CD4-positive, alpha-beta T cell treated with Interleukin-10 for 1 hour (primary cell): ENCODE data around the gene C20orf141.
"Not testable (repeated sequence)": the region's sequence is repeated elsewhere in the genome, so short reads cannot be mapped to it uniquely, and the experiment has no call there.

Experiments
- DNase-seq: peaks from one replicate; pipeline ENCODE4 v3.0.0-alpha.2; 2020

Gene C20orf141

DNA sequence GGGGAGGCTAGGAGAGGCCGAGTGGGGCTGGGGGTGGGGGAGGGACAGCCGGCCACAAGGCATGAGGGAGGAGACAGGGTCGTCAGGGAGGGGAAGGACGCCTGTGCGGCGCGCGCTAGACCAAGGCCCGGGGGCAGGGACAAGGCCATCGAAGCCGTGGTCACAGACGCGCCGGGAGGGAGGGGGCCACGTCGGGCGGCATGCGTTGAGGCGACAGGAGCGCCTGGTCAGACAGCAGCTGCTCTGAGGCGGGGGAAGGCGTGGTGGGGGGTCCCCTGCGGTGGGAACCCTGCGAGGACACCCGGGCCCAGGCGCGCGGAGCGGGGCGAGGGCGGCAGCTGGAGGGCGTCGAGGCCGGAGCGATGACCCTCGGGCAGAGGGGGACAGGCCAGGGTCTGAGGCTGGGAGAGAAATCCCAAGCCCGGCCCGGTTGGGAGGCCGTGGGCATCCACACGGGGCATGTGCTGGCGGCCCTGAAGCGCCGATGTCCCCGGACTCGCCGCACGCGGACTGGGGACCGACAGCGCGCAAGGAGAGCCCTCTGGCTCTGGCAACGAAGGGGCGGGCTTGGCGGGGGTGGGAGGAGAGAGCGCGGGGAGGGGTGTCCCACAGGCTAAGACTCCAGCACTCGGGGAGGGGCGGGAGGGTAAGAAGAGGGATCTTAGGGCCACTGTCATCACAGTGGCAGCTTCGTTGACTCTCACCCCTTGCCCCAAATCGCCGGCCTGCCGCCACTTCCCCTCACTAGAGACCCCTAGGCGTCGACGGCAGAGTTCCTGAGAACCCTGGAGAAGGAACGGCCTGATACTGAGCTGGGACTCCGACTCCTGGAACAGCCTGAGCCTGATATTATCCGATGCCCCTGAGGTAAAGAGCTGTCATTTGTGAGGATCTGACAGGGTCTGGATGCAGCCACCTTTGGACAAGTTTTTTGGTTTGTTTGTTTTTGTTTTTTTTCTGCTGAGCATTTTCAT, 6.4 kb downstream of the C20orf141 start:
- DNase-seq, result no peak

DNA sequence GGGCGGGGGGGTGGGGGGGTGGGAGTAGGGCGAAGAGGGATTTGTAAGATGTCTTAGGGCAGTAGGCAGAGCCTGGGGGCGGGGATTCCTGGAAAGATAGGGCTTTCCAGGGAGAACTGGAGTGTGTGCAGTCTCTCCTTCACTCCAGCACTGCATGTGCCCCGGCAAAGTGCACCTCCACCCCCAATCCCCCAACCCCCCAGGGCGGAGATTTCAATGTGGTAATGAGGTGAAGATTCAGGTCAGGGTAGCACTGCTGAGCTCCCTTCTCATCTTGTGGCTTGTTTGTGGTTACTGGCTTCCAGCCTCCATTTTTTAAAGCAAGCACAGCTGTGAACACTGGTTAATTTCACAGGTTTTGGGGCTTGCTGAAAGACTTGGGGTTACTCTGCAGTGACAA, 7.3 kb downstream of the C20orf141 start:
- peak; percentile 64 for DNase-seq

DNA sequence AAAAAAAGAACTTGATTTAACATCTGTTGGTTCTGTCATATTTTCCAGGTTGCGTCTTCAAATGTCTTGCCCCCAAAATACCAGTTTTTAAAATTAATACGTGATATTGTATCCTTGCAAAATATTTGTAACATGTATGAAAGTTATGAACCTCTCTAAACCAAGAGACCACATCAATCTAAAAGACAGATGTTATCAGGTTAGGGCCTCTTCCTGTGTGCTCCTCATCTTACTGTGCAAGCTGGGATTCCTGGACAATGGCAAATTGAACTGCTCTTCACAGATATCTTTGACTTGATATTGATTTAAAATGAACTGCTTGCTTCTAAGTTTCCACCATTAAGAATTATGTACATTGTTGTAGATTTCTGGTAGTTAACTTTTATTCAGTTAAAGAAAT, 11.0 kb downstream of the C20orf141 start:
- DNase-seq, result no peak

DNA sequence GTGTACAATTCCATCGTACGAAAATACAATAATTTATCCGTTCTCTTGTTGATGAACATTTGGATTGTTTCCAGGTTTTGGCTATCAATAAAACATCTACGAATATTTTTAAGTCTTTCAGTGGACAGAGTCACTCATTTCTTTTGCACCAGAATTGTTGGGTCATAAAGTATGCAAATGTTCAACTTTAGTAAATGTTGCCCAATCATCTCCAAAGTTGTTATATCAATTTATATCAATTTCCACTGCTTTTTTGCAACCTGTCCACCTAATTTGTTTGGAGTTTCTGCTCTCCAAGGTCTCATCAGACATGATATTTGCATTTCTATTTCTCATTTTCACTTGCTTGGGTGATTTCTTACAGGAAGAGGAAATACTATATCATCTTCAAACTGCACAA, 11.9 kb downstream of the C20orf141 start:
- no peak for DNase-seq

DNA sequence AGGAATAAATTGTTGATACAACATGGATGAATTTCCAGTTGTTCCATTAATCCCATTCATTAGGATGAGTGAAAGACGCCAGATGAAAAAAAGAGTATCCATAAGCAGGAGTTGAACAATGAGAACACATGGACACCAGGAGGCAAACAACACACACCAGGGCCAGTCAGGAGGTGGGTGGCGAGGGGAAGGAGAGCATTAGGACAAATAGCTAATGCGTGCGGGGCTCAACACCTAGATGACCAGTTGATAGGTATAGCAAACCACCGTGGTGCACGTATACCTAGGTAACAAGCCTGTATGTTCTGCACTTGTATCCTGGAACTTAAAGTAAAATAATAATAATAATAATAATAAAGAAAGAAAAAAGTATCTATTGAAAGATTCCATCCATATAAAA, 14.6 kb downstream of the C20orf141 start:
- DNase-seq, result no peak

DNA sequence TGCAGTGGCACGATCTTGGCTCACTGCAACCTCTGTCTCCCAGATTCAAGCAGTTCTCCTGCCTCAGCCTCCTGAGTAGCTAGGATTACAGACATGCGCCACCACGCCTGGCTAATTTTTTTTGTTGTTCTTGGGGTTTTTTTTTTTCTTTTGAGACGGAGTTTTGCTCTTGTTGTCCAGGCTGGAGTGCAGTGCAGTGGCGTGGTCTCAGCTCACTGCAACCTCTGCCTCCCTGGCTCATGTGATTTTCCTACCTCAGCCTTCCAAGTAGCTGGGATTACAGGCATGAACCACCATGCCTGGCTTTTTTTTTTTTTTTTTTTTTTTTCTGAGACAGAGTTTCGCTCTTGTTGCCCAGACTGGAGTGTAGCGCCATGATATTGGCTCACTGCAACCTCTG, 16.4 kb downstream of the C20orf141 start:
- not testable (repeated sequence) for DNase-seq

DNA sequence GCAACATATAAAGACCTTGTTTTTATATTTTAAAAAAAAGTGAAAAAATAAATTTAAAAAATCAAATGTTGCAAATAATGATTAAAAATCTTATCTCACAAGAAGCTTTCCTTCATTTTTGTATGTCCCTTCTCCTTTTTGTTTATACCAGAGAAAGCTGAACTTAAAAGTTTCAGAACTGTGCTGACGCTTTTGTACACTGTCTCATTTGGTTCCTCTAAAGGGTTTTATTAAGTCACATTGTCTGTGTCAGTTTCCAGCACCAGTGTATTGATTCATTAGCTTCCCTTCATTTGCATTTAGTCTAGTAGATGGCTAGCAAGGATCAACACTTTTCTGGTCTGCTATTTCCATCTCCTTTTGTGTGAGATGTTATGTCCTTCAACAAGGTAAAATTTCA, 19.0 kb downstream of the C20orf141 start:
- DNase-seq, result no peak

DNA sequence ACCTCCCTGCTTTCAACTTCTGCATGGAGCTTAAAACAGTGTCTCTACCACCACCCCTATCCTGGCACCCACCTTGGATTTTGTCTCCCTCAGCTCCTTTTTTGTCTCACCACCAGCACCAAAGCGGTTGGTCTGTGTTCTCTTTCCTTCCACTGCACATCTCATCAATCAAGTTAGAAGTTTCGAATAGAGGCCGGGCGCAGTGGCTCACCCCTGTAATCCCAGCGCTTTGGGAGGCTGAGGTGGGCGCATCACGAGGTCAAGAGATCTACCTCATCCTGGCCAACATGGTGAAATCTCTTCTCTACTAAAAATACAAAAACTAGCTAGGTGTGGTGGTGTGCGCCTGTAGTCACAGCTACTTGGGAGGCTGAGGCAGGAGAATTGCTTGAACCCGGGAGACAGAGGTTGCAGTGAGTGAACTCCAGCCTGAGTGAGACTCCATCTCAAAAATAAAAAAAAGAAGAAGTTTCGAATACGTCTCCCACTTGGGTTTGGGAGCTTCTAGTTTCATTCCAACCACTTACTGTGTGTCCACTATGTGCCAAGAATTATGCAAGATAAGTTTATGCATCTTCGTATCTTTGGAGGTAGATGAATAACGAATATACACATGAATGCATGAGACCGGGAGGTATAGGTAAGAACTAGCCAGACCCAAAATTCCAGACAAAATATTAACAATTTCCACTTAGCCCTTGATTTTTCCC, 19.8 kb downstream of the C20orf141 start:
- DNase-seq, result no peak

DNA sequence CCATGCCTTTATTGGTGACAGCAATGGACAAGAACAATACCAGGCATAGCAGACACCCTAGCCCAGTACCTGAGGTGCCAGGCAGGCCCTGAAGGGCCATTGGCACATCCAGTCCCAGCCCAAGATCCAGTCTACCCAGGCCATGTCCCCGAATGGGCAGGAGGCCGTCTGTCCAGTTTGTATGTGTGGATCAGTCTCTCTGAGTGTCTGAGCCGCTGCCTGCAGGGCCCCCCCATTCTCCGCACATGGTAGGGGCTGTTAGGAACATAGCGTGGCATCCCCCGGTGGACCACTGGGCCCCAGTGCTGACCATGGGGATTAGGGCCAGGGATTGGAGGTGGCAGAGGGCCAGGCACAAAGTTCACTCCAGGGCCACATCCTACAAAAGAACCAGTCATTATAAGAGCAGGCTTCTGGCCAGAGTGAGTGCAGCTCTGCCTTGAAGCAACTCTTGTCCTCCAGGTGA, 20.6 kb downstream of the C20orf141 start:
- no peak for DNase-seq

DNA sequence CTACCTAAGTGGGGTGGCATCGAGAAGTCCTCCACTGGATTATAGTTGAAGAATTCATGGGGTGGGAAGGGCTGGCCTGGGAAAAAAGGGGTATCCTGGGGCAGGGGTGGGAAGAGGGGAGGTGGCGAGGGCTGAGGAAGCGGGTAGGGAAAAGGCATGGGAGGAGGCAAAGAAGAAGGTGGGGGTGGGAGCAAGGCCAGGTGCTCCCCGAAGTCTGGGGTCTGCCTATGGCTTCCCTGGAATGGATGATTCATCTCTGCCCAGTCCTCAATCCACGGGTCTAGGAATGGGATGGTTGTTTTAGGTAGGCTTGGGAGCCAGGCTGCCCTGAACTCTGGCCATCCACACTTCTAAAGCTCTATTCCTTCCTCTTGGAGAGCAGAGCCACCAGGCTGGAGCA, 21.2 kb downstream of the C20orf141 start:
- no peak for DNase-seq

DNA sequence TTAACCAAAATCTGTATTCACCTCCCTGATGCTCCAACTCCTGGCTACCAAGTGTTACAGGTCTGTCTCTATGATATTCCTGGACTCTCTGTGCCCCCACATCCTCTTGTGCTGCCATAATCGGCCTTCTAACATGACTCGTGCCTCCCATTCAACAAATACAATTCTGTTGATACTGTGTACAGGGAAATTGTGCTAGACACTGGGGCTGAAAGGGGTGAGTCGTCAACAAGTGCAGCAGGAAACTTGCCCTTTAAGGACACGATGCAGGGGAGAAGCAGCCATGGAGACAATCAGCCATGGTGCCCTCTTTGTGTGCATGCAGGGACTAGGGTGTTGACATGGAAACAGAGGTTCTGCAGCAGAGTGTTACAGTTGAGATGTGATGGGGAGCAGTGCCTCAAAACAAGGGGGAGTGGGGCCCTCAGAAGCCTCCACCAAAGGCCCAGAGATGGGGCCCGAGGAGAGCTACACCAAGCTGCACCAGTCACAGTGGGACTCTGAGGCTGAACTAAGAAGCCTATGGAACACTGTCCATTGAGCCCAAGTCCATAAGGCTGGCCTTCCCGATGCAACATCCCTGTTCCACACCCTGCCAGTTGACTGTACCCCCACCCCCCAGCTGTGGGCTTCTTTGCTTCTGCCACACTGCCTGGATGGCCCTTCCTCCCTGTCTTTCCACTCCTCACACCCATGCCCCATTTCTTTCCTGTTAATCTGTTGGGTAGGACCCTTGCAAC, 22.6 kb downstream of the C20orf141 start:
- no peak for DNase-seq

DNA sequence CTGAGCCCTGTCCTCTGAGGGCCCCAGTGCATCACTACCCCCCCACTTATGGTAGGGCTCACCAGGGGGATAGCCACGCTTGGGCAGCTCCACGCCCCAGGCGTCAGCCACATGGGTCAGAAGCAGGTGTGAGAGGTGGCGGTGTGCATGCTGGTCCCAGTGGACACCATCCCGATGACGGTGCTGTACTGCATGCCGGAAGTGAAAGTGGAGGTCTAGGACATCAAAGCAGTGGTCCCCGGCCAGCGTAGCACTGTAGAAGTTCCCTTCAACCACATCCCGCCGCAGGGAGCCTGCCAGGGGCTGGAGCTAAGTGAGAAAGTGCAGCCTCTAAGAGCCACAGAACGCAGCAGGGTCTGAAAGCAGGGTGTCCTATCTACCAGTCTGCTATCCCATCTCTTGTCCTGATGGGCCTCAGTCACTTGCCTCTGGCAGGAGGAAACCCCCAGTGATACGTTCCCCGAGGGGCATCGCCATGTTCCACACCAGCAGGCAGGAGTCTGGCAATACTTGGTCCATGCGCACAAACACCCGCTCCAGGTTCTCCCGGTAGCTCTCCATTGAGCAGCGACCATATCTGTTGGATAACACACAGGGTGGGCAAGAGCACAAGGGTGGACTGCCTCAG, 23.5 kb downstream of the C20orf141 start:
- DNase-seq, result no peak

DNA sequence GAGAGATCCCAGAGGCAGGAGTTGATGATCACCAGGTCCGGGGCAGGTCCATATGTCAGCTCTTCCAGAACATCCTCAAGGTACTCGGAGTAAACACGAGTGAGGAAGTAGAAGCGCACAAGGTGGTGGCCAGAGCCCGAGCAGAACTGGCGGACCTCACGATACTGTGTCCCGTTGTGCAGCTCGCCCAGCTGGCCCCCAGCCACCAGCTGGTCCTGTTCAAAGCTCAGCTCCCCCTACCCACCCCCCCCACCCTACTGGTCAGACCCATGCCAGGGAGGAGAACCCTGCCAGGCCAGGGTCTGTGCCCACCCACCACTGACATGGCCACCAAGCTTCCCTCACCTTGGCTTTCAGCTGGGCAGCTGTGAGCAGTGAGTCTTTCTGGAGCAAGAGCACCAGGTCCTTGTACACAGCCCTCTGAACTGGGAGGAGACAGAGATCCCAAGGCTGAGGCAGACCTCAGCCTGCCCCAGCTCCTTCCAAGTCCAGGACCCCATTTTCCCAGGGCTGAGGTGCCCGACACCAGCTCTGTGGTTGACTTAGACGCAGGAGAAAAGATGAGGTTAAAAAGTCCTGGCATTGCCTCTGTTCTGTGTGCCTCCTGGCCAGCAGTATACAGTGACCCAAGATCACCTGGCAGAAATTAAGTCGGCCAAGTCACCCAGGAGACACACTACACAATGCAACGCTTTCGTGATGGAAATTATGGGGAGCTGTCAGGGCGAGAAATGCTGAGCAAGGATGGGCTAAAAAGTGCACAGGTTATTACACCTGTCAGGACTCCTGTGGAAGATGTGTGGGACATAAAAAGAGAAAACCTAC, 24.3 kb downstream of the C20orf141 start:
- no peak for DNase-seq

DNA sequence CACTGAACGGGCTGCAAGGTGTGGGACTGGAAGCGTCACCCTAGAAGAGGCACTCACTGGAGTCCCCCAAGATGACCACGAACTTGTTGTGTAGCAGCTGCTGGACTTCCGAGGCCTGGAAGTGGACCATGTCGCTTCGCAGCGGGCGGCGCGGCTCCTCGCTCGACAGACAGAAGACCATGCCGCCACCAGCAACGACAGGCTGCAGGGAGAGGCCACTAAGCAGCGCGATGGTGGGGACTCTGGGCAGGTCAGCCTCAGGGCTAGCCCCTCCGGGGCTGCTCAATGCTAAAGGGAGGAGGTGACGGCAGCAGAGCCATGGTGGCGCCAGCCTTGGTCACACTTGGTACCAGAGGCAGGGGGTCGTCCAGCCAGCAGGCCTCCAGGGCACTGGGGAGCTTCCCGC, 24.9 kb downstream of the C20orf141 start:
- no peak for DNase-seq

DNA sequence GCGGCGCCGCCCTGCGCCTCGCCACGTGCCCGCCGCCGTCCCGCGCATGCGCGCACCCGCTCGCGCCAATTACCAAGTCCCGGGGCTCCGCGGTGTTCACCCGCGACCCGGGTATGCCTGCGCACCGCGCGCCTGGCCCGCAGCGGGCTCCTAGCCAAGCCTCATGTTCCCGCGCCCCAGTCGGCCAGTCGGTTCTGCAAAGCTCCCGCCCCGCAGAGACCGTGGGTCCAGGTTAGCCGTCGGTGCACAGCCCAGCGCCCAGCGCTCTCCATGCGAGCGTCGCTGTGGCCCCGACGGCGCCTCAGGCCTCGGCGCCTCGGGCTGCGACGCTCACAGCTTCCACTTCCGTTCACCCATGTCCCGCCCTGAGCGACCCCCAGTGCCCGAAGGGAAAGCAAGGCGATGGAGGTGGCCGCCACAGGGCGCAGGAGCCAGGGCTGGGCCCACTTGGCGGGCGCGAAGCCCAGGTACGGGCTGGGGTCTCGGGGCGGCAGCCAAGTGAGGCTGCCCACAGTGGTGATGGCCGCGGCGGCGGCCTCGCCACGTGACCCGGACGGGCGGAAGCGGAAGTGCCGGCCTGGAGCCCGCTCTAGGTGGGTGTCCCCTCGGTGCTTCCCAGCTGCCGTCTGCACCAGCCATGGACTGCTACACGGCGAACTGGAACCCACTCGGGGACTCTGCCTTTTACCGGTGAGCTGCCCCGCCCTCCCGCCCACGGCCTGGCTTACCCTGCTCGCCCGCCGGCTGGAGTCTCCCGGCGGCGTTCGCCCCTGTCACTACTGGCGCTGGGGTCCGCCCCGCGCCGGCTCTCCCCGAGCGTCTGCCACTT, 25.6 kb downstream of the C20orf141 start, which contains the start of the genes PCED1A and VPS16:
TSS of gene PCED1A (minus strand) at position 518 of the 829 bp plus-strand sequence. CDS start 743 bp downstream, outside the sequence.
TSS of gene VPS16 (plus strand) at position 608 of the 829 bp plus-strand sequence. CDS start at position 638, 30 bp downstream.
- peak; percentile 89 for DNase-seq

DNA sequence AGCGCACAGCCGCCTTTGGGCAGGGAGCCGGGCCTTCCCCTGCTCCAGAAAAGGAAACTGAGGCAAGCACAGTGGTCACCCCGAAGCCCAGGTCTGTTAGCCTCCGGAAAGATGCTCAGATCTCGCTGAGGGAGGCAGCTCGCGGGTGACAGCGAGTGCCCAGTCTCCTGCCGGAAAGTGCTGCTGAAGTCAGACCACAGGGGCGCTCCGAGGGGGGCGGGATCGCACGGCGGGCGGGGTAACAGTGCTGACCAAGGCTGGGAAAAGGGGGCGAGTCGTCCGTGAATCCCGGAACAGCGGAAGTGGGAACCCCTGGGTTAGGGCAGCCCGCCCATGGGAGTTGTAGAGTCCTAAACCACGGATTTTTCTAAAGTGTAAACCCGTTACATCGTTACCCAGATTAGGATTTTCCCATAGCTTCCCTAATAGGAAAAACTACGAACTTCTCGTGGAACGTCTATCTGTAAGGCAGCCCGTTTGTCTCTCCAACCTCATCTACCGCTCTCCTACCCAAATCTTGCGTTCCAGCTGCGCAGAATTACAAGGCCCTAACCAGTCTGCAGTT, 26.3 kb downstream of the C20orf141 start:
- DNase-seq, result peak; percentile 34

DNA sequence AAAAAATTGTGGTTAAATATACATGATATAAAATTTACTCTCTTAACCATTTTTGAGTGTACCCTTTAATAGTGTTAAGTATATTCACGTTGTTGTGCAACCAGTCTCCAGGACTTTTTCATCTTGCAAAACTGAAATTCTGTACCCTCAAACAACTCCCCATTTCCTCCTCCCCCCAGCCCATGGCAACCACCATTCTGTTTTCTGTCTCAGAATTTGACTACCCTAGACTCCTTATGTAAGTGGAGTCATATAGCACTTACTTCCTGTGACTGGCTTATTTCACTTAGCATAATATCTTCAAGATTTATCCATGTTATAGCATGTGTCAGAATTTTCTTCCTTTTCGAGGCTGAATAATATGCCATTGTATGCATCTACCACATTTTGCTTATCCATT, 30.8 kb downstream of the C20orf141 start:
- DNase-seq, result no peak

DNA sequence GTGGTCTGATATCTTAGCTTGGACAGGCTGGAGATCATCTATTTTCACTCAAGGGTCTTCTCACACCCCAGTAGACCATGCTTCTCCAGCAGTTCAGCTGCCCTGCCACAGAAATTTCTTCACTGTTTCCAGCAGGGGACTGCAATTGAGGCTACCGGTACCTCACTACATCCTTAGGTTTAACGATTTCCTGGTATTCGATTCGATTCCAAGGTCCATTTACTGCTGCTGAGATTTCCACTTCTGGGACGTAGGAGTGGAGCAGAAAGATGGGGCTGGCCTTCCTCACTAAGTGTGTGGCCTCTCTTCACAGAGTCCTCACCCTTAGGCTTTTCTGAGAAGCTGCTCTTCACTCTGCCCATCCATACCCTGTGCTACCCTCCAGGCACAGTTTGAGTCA, 31.9 kb downstream of the C20orf141 start:
- no peak for DNase-seq

DNA sequence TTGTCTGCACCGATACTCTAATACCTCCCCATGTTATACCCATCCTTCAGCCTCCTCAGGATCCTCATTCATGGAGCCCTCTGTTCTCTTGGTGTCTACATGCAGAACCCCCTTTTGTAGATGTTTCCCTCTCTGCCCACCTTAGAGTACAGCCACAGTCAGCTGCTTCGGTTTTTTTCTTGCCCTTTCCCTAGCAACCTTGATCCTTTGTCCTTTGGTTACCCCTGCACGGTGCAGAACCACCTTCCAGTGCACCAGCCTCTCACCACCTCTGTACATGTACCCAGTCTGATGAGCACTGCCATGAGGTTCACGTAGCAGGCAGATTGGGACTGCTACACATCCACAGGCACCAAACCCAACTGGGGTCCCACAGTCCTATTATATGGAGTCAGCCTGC, 33.0 kb downstream of the C20orf141 start:
- DNase-seq, result no peak

DNA sequence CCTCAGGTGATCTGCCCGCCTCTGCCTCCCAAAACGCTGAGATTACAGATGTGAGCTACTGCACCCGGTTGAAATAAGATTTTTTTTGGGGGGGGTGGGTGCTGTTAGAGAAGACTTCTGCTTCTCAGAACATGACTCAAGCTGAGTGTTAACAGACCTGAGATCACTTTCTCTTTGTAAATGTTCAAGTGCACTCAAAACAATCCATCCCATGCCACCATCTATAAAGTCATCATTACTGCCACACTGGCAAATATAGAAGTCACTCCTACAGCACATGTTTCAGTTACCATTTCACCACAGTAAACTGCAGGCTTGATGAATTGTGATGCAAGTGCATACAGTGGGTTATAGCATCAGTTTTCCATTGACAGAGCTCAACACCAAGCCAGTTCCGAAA, 34.7 kb downstream of the C20orf141 start:
- DNase-seq, result no peak
